Loucy (cell line): ENCODE data around the gene HEMGN.

Source experiments
- H2AFZ ChIP-seq: fragments of 200-600 bp; sonication (generic); 2 replicates; pipeline ENCODE4 v1.6.0; 2016; ENCODE audit warnings: antibody characterized with exemption, mild to moderate bottlenecking, low read length, moderate library complexity
- H3F3A ChIP-seq: fragments of 200-600 bp; 2 replicates; pipeline ENCODE4 v1.6.0; 2016; ENCODE audit warnings: antibody characterized with exemption, low read depth, mild to moderate bottlenecking
- H3K27me3 ChIP-seq: fragments of 200-600 bp; sonication (generic); 2 replicates; pipeline ENCODE4 v1.6.1; 2014; ENCODE audit warnings: low read length, mild to moderate bottlenecking; ENCODE audit not compliant: insufficient read depth, poor library complexity, severe bottlenecking
- H3K36me3 ChIP-seq: fragments of 200-600 bp; sonication (generic); 2 replicates; pipeline ENCODE4 v1.6.1; 2016; ENCODE audit warnings: low read length; ENCODE audit not compliant: insufficient read depth
- H3K4me1 ChIP-seq: fragments of 200-600 bp; sonication (generic); 2 replicates; pipeline ENCODE4 v1.5.1; 2014; ENCODE audit warnings: low read length, mild to moderate bottlenecking; ENCODE audit not compliant: insufficient read depth, poor library complexity, severe bottlenecking
- H3K4me2 ChIP-seq: fragments of 200-600 bp; sonication (generic); 2 replicates; pipeline ENCODE4 v1.6.0; 2014; ENCODE audit warnings: antibody characterized with exemption, low read length, low read depth, mild to moderate bottlenecking; ENCODE audit not compliant: poor library complexity, severe bottlenecking
- H3K4me3 ChIP-seq: fragments of 200-600 bp; sonication (generic); 2 replicates; pipeline ENCODE4 v1.5.1; 2014; ENCODE audit warnings: low read length, mild to moderate bottlenecking, mixed read lengths; ENCODE audit not compliant: poor library complexity, severe bottlenecking
- H3K79me2 ChIP-seq: fragments of 200-600 bp; sonication (generic); 2 replicates; pipeline ENCODE4 v1.6.1; 2014; ENCODE audit warnings: low read length; ENCODE audit not compliant: insufficient read depth
- H3K9ac ChIP-seq: fragments of 200-600 bp; sonication (generic); 2 replicates; pipeline ENCODE4 v1.6.0; 2014; ENCODE audit warnings: mild to moderate bottlenecking, low read depth, low read length, moderate library complexity; ENCODE audit not compliant: poor library complexity, severe bottlenecking
- H3K9me2 ChIP-seq: fragments of 200-600 bp; sonication (generic); replicated peaks from 2 replicates; pipeline ENCODE4 v1.6.1; 2016; ENCODE audit warnings: low read depth, low read length, mixed read lengths
- H3K9me3 ChIP-seq: fragments of 200-600 bp; sonication (generic); 2 replicates; pipeline ENCODE4 v1.6.1; 2014; ENCODE audit warnings: mild to moderate bottlenecking, antibody characterized with exemption, low read length, low read depth; ENCODE audit not compliant: insufficient read depth
- H4K20me1 ChIP-seq: fragments of 200-600 bp; sonication (generic); 2 replicates; pipeline ENCODE4 v1.6.0; 2014; ENCODE audit warnings: antibody characterized with exemption, low read length, mild to moderate bottlenecking; ENCODE audit not compliant: insufficient read depth, poor library complexity, severe bottlenecking
- EZH2phosphoT487 ChIP-seq: fragments of 200-600 bp; IDR thresholded peaks from 2 replicates; pipeline ENCODE4 v1.6.1; 2018; ENCODE audit warnings: antibody characterized with exemption, mild to moderate bottlenecking, moderate library complexity, borderline replicate concordance
- TF ChIP-seq, protein P1 (sequence below): fragments of 200-600 bp; sonication (generic); conservative IDR thresholded peaks from 2 replicates; pipeline ENCODE4 v1.5.1; 2014; ENCODE audit warnings: mild to moderate bottlenecking, antibody characterized with exemption, low read length

HEMGN gene

DNA sequence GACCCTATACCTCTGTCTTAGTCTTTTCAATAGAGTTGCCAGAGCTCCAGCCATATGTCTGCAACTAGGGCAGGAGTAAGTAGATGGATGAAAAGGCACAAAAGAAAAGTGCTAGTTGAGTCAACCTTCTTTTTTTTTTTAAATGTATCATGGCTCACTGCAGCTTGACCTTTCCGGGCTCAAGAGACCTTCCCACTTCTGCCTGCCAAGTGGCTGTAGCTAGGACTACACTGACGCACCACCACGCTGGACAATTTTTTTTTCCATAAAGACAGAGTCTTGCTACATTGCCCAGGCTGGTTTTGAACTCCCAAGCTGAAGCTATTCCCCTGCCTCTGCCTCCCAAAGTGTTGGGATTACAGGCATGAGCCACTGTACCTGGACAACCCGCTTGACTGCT, 57.6 kb downstream of the HEMGN start:
- Histone ChIP-seq H3K36me3 (no peaks in the 10 kb centered on the region), H2AFZ (no peak overlapping the region), H3K4me2 (no peak overlapping the region), H3K27me3 (no peaks in the 10 kb centered on the region), H4K20me1 (no peaks in the 10 kb centered on the region), H3K4me1 (no peaks in the 10 kb centered on the region), H3K4me3 (no peak overlapping the region), H3F3A (no peaks in the 10 kb centered on the region), H3K79me2 (no peaks in the 10 kb centered on the region), H3K9me2 (no peaks in the 10 kb centered on the region), H3K9ac (no peak overlapping the region), H3K9me3 (no peaks in the 10 kb centered on the region)
- no peak for TF ChIP-seq EZH2phosphoT487
- TF ChIP-seq, protein P1, sequence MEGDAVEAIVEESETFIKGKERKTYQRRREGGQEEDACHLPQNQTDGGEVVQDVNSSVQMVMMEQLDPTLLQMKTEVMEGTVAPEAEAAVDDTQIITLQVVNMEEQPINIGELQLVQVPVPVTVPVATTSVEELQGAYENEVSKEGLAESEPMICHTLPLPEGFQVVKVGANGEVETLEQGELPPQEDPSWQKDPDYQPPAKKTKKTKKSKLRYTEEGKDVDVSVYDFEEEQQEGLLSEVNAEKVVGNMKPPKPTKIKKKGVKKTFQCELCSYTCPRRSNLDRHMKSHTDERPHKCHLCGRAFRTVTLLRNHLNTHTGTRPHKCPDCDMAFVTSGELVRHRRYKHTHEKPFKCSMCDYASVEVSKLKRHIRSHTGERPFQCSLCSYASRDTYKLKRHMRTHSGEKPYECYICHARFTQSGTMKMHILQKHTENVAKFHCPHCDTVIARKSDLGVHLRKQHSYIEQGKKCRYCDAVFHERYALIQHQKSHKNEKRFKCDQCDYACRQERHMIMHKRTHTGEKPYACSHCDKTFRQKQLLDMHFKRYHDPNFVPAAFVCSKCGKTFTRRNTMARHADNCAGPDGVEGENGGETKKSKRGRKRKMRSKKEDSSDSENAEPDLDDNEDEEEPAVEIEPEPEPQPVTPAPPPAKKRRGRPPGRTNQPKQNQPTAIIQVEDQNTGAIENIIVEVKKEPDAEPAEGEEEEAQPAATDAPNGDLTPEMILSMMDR = no peak
